Renal cortex interstitium (tissue), 11 donors: Measurements from ENCODE around the gene LAMB1. TPM values are rescaled to one million over a fixed set of nuclear protein-coding genes. Genes with fewer than 3 reads are reported as not detected.

Experiments
- DNase-seq, 11 donors: peaks; one replicate each; pipeline ENCODE4 v3.0.0-alpha.2; 2013; ENCODE audit warnings: low read depth in 9 of 11, low spot score in 4 of 11; ENCODE audit errors: extremely low read depth in 1 of 11
- polyA plus RNA-seq, 3 donors: library from polyadenylated mRNA; unstranded; fragments of 120-200 nt; gene quantifications; one replicate each; pipeline ENCODE4 v1.2.1, GENCODE V29; 2013; ENCODE audit not compliant: insufficient read length in 3 of 3

Gene LAMB1
- polyA plus RNA-seq, 3 donors = 622 to 760 (median 744) TPM

GRCh38 chr7:107982042-107982840 lies 20.7 kb downstream of the LAMB1 start:
- no peak for DNase-seq

GRCh38 chr7:107981466-107981865 lies 21.5 kb downstream of the LAMB1 start:
- DNase-seq = no peak

GRCh38 chr7:107980671-107981190 lies 22.2 kb downstream of the LAMB1 start:
- no peak for DNase-seq

- no peak for DNase-seq
Observed at GRCh38 chr7:107980171-107980570, 22.8 kb downstream of the LAMB1 start.

- no peak for DNase-seq
Observed at GRCh38 chr7:107978815-107979408, 24.0 kb downstream of the LAMB1 start.

- DNase-seq = no peak
Observed at GRCh38 chr7:107977048-107977447, 25.9 kb downstream of the LAMB1 start.

- DNase-seq = no peak
Observed at GRCh38 chr7:107976620-107977019, 26.3 kb downstream of the LAMB1 start.

GRCh38 chr7:107975394-107976013 lies 27.5 kb downstream of the LAMB1 start:
- DNase-seq = no peak

- no peak for DNase-seq
Observed at GRCh38 chr7:107973861-107974260, 29.1 kb downstream of the LAMB1 start.

- DNase-seq = no peak
Observed at GRCh38 chr7:107972941-107973376, 30.0 kb downstream of the LAMB1 start.

- DNase-seq = no peak
Observed at GRCh38 chr7:107972075-107972482, 30.9 kb downstream of the LAMB1 start.

GRCh38 chr7:107971613-107972012 lies 31.3 kb downstream of the LAMB1 start:
- no peak for DNase-seq

GRCh38 chr7:107971100-107971499 lies 31.9 kb downstream of the LAMB1 start:
- DNase-seq = no peak

GRCh38 chr7:107969856-107970255 lies 33.1 kb downstream of the LAMB1 start:
- no peak for DNase-seq

GRCh38 chr7:107968449-107968848 lies 34.5 kb downstream of the LAMB1 start:
- DNase-seq = no peak

- DNase-seq = no peak
Observed at GRCh38 chr7:107967420-107967819, 35.5 kb downstream of the LAMB1 start.

GRCh38 chr7:107966711-107967110 lies 36.2 kb downstream of the LAMB1 start:
- no peak for DNase-seq

- no peak for DNase-seq
Observed at GRCh38 chr7:107964510-107964909, 38.5 kb downstream of the LAMB1 start.

GRCh38 chr7:107962817-107963216 lies 40.1 kb downstream of the LAMB1 start:
- no peak for DNase-seq

- DNase-seq = no peak
Observed at GRCh38 chr7:107961405-107961804, 41.6 kb downstream of the LAMB1 start.
